SKM-1 treated with dmso at 0.1 percent for 144 hours (cell line): ENCODE data around the gene ENTPD3.
"Not testable (repeated sequence)": the region's sequence is repeated elsewhere in the genome, so short reads cannot be mapped to it uniquely, and the experiment has no call there.

ENCODE experiments used
- DNase-seq: peaks from one replicate; lab custom pipeline; 2025; ENCODE audit not compliant: unreplicated experiment; lab: John Stamatoyannopoulos, UW

The ENTPD3 gene

DNA sequence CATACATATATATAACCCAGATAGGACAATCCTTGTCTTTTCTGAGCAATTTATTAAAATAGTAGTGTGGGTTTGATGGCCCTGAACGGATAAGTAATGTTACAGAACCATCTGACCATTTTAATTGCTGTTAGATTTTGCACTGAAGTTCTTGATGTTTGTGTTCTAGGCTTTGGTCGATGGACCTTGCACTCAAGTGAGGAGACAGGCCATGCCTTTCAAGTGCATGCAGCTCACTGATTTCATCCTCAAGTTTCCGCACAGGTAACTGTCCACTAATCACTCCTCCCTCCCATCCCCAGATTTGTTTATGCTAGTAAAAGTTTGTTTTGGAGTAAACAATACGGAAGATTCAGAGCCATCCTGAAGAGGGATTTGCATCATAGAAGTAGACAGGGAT is 71.5 kb downstream of the ENTPD3 start:
- DNase-seq, result no peak

DNA sequence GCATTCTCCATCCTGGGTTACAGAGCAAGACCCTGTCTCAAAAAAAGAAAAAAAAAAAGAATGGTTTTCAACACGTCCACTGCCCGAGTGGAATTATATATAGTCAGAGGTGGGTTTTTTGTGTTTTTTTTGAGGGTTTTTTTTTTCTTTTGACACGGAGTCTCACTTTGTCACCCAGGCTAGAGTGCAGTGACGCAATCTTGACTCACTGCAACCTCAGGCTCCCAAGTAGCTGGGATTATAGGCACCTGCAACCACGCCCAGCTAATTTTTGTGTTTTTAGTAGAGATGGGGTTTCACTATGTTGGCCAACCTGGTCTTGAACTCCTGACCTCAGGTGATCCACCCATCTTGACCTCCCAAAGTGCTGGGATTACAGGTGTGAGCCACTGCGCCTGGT is 73.5 kb downstream of the ENTPD3 start:
- DNase-seq, result not testable (repeated sequence)

DNA sequence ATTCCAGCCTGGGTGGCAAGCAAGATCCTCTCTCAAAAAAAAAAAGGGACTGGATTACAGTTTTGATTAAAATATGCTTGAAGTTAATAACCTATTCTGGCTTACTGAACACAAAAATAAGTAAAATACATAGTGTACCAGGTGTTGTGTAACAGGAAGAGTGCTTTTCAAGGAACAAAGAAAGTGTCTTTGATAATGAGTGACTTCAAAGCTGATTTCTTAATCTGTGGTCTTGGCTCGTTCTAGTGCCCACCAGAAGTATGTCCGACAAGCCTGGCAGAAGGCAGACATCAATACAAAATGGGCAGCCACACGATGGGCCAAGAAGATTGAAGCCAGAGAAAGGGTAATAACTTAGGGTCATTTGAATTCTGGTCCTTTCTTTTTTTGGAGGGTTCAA is 74.2 kb downstream of the ENTPD3 start:
- DNase-seq, result no peak

DNA sequence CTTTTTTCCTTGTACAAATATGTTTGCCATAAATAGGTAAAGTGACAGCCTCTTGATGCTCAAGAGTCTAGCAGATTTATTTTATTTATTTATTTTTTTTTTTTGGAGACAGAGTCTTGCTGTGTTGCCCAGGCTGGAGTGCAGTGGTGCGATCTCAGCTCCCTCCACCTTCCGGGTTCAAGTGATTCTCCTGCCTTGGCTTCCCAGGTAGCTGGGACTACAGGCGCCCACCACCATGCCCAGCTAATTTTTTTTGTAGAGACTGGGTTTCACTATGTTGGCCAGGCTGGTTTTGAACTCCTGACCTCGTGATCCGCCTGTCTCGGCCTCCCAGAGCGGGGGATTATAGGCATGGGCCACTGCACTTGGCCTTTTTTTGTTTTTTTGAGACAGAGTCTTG is 75.9 kb downstream of the ENTPD3 start:
- DNase-seq, result not testable (repeated sequence)

DNA sequence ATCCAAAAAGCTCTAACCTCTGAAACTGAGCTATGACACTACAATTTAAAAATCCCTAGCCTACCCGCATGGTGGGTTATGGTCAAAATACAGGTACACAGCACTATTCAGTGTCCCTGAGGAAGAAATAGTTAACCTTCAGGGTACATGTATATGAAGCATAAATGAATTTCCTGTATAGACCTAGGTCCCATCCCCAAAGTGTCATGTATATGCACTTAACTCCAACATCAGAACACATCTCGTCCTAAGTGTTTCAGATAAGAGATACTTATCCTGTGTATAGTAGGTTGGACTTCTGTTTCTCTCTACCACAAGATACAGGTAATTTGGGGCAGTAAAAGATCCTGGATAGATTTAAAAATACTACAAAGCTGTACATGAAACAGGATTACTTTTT is 76.6 kb downstream of the ENTPD3 start:
- DNase-seq, result no peak

DNA sequence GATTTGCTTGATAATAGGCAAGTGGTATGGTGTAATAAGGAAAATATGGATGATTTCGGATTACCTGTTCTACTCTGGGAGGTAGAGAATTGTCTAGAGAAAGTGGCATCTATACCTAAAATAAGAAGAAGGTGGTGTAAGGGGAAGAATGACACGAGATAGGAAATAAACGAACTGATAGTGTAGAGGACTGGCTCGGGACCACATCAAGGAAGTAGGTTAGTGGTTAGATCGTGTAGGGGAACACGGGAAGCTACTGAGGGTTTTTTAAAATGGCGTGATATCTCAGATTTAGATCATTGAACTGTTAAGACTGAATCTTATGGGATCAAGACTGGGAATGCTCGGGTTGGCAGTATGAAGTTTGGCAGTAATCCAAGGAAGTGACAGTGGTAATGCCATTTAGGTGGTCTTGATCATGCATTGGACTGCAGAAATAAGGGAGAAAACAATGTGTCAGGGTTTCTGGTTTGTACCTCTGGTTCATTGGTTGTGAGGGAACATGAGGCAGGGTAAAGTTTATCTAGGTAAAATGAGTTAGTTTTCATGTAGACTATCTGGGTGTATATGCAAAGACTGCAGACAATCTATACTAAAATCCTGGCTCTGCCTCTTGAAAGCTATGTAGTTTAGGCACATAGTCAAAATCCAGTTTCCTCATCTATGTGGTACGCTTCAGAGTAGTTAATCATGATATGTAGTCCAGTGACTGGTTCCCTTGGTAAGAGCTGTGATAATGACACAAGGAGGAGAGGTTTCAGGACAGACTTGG is 77.5 kb downstream of the ENTPD3 start:
- no peak for DNase-seq

DNA sequence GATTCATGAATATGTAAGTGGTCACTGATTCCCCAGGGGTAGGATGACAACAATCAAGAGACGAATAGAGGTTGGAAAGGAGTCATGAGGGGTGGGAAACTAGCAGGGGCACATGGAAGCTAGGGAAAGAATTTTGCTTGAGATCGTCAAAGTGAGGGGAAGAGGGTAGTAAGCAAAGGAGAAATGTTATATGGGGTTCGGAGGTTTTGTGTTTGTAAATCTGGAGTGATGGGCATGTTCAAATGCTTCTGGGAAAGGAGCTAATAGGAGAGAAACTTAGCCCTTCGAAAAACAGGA is 78.1 kb downstream of the ENTPD3 start:
- no peak for DNase-seq

DNA sequence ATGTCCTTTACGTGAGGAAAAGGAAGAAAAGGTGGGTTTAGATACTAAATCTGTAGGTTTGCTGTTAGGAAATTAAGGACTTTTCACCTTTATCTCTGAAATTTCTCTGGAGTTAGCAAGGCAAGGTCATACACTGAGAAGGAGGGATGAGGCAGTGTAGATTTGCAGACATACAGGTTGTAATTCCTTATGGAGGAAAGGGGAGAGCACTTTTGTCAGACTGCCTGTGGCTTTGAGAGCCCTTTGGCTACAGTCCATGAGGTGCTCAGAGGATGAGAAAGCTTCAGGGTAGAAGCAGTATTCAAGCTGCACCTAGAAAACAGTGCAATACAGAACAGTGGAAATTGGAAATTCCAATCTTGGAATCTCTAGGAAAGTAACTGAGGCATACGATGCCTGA is 78.5 kb downstream of the ENTPD3 start:
- no peak for DNase-seq

DNA sequence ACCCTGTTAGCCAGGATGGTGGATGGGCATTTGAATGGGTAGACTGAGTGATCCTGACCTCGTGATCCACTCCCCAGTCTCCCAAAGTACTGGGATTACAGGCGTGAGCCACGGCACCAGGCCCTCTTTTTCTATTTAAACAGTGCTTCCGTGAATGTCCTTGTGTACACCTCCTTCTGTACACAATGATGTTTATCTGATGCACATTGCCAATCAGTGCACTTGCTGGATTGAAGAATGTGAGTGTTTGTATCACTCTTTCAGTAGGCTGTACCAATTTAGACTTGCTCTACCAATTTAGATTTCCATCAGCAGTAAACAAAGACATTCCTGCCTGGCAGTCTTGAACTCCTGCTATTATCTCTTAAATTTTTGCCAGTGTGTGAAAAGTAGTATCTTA is 81.0 kb downstream of the ENTPD3 start:
- no peak for DNase-seq

DNA sequence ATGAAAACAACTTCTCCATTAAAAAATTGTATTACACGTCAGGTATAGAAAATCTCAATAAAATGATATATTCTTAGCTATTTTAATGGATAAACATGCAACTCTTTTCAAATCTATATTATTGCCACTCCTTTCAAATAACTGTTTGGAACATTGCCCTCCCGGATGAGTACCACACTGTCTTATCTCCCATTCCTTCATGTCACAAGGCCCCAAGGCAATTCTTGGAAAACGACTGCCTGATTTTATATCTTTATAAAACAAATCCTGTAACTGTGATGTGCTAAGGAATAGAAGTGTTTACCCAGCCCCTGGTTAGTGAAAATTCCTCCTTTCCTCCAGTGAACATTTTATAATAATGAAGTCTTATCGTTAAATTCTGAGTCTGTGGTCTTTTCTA is 83.7 kb downstream of the ENTPD3 start:
- DNase-seq, result no peak

DNA sequence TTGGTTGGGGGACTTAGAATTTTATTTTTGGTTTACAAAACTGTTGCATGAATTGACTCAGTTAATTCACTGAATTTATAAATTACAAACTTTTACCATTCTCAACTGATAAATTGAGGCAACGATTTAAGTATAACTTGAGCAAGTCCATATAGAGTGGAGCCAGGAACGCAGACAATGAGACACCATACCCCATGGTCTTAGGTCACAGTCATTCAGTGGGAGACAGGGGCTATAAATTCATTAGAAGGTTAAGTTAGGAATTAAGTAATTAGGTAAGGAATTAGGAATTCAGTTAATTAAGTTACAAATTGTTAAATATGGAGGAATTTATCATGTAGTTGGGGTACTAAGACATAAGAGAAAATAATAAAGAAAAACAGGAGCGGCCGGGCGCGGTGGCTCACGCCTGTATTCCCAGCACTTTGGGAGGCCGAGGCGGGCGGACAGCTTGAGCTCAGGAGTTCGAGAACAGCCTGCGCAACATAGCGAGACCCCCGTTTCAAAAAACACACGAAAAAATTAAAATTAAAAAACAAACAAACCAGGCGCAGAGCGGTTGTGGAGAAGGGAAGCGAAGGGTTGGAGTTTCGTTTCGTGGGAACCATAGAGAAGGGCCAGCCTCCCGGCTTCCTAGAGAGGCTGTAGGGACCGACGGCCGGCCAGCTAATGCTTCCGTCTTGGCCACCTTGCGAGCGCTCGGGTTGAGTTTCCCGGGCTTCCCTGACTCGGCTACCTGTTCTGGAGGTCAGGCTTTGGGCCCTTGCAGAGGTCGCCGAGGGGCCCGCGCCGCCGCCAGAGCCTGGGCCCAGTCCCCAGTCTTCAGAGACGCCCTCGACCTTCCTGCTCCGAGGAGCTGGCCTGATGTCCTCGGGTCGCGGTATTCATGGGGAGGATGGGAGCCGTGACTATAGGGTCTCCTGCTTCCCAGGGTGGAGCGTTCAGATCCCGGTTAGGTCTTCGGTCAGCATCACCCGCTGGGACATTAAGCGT is 89.8 kb downstream of the ENTPD3 start, which contains the start of gene ZNF619:
TSS of gene ZNF619 (plus strand) at position 645 of the 993 bp plus-strand sequence. CDS start 858 bp downstream, outside the sequence.
- no peak for DNase-seq

DNA sequence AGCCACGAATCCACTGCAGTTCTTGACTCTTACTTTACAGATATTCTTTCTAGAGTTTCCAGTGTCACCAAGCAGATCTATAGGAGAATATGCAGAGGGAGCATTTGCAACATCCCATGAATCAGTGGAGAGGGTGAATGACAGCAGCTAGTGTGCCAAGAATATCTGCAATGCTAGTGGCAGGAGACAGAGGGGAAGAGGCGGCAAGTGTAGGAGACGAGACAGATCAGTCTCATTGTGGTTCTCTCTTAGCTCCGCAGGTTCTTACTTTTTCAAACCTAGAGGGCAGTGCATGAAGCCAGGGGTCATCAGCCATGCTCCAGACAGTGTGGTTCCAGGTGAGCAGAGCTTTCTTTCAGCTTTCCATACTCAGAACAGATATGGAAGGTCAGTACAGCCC is 90.7 kb downstream of the ENTPD3 start:
- no peak for DNase-seq
